Endometrial microvascular endothelial cells (primary cell): ENCODE measurements around the gene KNOP1. TPM values are rescaled to one million over a fixed set of nuclear protein-coding genes. Genes with fewer than 3 reads are reported as not detected.

Experiments used
- in situ Hi-C: cut with HindIII; loops from 2 replicates; pipeline ENCODE4 v1.10.0; 2017; ENCODE audit warnings: low sequenced_read_pairs, low pct_unique_long_range_greater_than_20kb; ENCODE audit errors: inconsistent ontology term
- total RNA-seq: library from RNA; depleted of rRNA; stranded (reverse); fragments of >200 nt; gene quantifications from one replicate; pipeline ENCODE4 v1.2.3, GENCODE V29; 2015; ENCODE audit errors: inconsistent ontology term

The KNOP1 gene
- total RNA-seq, 1 donor from 2014 or later, result 14.2 TPM

DNA sequence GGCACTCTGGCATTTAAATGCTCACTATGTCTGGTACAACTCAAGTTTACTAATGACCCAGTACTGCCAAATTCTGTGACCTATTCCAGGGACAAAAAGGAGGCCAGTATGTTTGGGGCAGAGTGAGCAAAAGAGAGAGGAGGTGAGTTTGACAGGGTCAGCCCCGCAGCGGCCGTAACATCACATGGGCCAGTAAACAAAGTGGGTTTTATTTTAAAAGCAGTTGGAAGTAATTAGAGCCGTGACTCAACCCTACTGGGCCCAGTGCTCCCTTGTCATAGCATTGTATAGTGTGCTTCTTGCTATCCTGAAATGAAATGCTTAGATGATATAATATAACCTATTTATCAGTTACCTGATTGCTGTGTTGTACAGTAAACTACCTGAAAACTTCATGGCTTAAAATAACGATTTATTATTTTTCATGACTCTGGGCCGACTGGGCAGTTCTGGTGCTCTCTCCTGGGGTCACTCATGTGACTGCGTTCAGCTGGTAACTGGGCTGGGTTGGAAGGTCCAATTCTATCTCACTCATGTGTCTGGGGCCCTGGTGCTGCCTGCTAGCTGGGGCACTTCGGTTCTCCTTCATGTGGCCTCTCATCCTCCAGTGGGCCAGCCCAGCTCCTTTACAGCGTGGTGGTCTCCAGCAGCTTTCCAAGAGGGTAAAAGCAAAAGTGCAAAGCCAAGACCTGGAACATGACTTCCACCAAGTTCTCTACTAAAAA, 27.4 kb upstream of the KNOP1 start:
- in situ Hi-C loops, result no loop called here

DNA sequence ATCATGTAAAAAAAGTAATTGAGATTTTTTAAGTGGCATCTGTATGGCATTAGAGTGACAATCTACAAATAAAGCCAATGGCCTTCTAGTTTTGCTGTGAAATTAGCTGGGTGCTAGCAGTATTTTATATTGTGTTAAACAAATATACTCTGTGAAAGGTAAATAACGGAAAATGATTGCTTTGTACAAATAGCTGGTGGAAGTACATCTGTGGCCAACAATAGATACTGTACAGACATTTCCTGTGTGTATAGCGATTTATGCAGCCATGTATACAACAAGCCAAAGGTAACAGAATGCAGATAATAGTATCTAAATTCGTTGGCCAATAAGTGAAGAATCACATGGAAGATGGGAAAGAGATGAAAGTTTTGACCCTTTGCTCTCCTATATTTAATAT, 26.6 kb upstream of the KNOP1 start:
- in situ Hi-C loops, result no loop called here

DNA sequence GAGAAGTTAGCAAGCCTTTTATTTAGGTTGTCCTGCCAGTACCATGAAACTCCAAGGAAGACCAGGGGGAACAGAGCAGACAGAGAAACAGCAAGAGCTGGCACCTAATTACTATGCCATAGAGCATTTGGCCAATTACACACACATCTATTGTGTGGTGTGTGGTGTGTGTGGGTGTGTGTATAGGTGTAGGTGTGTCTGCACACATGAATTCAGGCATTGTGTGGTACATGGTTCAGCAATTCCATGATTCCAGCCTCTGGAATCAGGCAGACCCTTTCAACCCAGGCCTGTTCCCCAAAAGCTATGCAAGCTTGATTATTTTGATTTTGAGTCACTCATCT, 25.8 kb upstream of the KNOP1 start:
- in situ Hi-C loops, result no loop called here

DNA sequence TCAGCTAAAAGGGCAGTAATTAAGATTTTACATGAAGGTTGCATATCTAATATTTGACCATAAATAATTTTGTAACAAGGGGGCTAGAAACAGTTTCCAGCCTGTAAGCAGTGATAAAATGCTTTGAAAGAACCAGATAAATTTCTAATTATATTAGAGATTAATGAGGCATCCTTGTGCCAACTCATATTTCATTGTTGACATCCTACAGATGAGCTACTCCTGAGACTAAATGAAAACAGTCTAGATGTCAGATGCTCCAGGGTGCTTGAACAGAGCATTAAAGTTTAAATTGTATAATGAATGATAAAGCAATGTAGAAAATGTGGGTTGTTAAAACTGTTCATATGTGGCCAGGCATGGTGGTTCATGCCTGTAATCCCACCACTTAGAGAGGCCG, 23.3 kb upstream of the KNOP1 start:
- in situ Hi-C loops, result no loop called here

DNA sequence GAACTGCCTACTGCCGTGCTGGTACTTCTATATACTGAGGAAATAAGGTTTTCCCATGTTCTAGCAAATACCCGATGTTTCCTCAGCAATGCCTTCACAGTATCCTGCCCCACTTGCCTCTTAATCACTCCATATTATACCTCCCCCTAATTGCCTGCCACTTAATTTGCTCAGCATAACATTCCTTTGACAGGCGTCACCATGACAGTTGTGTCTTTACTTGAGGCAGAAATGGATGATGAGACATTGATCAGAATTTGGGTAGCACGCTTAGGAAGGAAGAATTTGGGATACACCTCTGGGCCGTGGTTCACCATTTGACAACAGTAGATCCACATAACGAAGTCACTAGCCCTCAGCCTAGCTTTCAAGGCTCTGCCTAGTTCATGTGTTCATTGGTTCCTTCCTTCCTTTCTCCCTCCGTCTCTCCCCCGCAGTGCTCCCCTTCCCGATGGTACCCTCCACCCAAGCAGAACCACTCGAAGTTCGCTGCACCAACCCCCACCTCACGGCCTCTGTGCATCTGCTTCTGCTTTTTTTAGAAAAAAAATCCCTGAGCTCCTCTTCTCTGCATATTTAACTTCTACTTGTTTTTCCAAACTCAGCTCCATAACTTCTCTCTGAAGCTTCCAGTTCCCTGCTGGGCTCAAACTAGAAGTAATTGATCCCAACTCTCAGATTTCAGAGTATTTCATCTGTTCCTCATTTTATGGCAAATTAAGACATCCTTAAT, 19.4 kb upstream of the KNOP1 start:
- in situ Hi-C loops, result no loop called here

DNA sequence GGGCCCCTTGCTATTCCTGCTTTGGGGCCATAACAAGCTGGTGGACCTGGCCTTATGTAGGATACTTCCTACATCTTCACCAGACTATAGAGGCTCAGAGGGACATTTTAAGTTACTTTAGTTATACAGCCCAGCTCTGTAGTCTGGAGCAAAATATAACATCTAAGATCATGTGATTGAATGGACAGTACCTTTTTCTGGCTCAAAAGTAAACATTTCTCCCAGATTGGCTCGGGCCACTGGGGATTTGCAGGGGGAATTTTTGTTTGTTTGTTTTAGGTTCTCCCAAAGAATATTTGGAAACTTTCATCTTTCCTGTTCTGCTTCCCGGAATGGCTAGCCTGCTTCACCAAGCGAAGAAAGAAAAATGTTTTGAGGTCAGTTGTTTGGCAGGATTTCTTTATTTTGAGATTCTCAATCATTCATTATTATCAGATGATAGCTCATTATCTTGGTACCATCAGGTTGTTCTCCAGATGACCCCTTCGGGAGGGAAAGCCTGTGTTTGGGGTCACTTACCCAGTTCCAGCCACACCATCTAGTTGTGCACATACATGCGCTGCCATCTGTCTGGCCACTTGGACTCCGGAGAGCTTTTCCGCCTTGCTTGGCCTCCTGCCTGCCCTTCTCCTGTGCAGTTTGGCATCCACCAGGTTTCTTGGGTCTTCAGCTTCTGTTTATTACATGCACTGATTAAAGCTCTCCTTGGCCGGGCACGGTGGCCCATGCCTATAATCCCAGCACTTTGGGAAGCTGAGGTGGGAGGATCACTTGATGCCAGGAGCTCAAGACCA, 17.2 kb upstream of the KNOP1 start:
- in situ Hi-C loops, result no loop called here

DNA sequence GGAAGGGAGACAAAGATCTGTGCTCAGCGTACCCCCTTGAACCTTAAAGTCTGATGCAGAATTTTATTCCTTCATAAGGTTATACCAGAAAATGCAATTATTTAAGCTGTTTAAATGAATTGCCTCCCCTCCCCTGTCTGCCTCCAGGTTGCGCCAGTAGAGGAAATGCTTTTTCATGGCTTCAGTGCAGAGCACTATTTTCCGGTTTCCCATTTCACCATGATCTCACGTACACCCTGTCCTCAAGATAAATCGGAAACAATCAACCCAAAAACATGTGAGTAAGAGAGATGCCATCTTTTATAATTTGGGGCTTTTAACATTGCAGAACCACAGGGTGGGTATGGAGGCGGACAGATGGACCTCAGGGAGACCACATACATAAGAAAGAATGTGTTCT, 15.5 kb upstream of the KNOP1 start:
- in situ Hi-C loops, result no loop called here

DNA sequence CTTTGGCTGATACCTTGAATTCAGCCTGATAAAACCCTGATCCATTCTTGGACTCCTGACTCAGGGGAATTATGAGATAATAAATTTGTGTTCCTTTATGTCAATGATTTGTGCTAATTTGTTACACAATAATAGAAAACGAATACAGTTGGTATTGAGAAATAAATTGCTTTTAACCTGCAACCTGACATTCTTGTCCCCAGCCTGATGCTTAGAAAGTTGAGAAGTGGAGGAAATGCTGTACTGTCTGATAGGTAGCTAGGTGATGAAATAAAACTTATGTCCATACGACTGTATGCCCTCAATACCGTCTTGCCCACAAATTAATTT, 10.6 kb upstream of the KNOP1 start:
- in situ Hi-C loops, result no loop called here

DNA sequence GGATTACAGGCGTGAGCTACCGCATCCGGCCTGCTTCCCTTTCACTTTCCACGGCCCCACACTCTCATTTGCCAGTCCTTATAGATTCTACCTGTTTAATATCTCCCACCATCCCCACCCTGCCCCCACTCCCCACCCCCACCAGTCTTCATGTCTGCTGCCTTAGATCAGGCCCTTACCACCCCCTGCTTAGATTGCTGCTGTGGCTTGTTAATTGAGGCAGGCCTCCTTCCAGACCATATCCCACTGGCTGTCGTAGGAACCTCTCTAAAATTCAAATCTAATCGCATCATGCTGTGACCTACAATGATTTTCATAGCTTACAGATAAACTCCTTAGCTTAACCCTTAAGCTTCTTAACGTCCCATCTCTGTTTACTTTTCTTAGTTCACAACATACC, 5.0 kb upstream of the KNOP1 start:
- in situ Hi-C loops, result loop anchor here (25.0 kb wide), 1 partner anchor 164 kb away; the partner anchor contains the start of gene GPRC5B

DNA sequence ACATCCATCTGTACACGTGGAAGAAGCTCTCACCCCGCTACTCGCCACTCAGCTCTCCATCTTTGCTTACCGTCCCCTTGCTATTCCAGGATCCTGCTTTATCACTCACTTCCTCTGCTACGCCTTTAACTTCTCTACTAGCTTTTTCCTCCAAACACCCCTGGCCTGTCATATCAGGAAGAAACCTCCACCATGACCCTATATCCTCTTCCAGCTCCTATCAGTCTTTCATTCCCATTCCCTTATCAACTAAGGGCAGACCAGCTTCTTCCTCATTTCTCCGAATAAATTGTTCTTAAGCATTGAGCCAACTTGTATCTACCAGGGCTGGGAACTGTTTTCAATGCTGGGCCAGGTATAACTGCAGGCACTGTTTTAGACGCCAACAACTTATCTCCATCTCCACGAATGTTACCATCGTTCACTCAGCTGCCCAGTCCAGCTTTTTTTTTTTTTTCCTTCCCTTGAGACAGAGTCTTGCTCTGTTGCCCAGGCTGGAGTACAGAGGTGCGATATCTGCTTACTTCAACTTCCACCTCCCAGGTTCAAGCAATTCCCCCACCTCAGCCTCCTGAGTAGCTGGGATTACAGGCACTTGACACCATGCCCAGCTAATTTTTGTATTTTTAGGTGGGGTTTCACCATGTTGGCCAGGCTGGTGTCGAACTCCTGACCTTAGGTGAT, 4.4 kb upstream of the KNOP1 start:
- in situ Hi-C loops, result loop anchor here (25.0 kb wide), 1 partner anchor 165 kb away; the partner anchor contains the start of gene GPRC5B

DNA sequence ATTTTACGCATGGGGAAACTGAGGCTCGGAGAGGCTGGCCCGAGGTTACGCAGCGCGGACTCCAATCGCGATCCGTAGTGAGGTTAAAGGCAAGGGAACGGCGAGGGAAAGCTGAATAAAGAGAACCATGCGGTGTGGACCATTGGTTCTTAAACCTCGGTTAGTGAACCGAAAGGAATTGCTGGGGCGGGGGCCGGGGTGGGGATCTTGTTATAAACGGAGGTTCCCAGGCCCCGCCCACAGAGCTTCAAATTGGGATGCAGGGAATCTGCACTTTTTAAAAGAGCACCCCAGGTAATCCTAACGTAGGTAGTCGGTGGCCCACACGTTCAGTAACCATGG, 568 bp upstream of the KNOP1 start:
- in situ Hi-C loops, result loop anchor here (25.0 kb wide), 1 partner anchor 169 kb away; the partner anchor contains the start of gene GPRC5B

DNA sequence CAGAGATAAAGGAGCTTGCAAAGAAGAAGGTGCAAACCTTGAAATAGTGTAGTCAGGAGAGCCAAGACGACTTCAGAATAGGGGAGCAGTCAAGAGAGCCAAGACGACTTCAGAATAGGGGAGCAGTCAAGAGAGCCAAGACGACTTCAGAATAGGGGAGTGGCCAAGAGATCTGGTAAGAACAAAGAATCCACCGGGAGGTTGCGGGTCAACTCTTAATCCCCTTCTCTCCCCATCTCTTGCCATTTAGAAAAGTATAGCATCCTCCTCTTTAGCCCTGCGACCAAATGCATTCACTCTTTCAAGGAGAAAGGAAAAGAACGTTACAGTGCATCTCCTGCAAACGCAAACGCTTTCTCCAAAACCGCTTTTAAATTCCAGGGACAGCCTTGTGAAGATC, 713 bp downstream of the KNOP1 start:
- in situ Hi-C loops, result loop anchor here (25.0 kb wide), 1 partner anchor 170 kb away; the partner anchor contains the start of gene GPRC5B

DNA sequence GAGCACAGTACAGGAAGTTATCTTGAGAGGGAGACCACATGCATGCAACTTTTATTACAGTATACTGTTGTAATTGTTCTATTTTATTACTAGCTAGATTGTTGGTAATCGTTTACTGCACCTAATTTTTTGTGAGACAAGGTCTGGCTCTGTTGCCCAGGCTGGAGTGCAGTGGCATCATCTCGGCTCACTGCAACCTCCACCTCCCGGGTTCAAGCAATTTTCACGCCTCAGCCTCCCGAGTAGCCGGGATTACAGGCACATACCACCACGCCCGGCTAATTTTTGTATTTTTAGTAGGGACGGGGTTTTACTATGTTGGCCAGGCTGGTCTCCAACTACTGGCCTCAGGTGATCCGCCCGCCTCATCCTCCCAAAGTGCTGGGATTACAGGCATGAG, 1.3 kb downstream of the KNOP1 start:
- in situ Hi-C loops, result loop anchor here (25.0 kb wide), 1 partner anchor 171 kb away; the partner anchor contains the start of gene GPRC5B

DNA sequence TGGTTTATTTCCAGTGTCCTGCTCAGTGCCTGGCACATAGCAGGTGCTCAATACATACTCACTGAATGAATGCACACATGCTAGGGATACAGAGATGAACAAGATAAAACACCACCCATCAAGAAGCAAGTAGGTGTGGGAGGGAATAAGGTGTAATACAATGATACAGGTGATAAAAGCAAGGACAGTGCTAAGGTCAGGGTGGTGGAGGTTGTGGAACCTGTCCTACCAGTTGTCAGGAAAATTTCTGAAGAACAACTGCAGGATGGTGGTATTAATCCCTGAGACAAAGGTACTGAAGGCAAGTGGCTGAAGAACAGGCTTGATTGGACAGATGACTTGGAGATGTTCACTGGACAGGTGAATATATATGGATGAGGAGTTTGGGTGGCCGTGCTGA, 1.8 kb downstream of the KNOP1 start:
- in situ Hi-C loops, result loop anchor here (25.0 kb wide), 1 partner anchor 171 kb away; the partner anchor contains the start of gene GPRC5B

DNA sequence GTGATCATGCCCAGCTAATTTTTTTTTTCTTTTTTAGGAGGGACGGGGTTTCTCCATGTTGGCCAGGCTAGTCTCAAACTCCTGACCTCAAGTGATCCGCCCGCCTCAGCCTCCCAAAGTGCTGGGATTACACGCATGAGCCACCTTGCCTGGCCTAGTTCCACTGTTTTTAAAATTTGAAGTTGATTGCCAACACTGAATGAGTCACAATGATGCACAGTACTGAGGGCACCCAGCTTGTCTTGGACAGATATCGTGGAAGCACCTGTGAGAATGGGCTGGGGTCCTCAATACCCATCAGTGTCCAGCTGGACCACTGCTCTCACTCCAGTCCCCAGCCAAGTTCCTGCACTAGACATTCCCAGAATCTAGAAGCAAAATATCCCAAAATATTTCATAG, 2.5 kb downstream of the KNOP1 start:
- in situ Hi-C loops, result loop anchor here (25.0 kb wide), 1 partner anchor 172 kb away; the partner anchor contains the start of gene GPRC5B

DNA sequence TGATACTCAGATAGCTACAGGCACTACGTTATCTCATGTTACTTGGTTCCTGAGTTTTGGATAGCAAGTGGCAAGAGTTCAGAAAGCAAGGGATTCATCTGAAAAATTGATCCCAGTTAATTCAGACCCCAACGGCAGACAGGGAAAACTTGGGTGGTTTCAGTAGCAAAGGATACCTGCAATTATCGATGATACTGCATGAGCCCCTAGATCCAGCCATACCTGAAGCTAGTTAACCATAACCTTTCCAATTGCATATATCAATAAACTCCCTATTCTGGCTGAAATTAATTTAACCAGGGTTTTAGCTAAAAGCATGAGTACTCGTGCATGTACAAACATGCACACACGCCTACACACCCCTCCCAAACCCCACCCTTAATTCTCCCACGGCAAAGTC, 4.3 kb downstream of the KNOP1 start:
- in situ Hi-C loops, result loop anchor here (25.0 kb wide), 1 partner anchor 174 kb away; the partner anchor contains the start of gene GPRC5B

DNA sequence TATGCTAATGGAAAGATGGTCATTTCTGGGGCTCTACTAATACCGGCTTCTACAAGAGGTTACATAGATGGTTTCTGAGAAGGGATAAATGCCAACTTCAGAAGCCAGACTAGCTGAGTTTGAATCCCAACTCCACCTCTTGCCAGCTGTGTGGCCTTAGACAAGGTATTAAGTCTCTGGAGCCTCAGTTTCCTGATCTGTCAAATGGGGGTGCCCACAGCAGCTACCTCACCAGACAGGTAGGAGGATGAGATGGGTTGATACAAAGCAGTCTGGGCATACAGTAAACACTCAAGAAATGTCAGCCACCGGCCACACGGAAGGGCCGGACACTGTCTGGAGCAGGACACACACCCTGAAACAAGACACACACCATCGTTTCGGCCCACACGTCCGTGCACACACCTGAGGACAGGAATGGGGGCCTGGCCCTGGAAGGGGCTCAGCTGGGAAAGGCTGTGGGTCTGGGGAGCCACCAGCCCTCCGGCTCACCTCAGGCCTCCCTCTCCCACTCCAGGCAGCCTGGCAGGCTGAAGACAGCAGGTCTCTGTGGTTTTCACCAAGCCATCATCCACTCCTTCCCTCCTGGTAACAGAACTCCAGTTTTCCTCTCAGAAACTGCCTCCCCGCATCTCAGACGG, 5.5 kb downstream of the KNOP1 start:
- in situ Hi-C loops, result loop anchor here (25.0 kb wide), 1 partner anchor 175 kb away; the partner anchor contains the start of gene GPRC5B

DNA sequence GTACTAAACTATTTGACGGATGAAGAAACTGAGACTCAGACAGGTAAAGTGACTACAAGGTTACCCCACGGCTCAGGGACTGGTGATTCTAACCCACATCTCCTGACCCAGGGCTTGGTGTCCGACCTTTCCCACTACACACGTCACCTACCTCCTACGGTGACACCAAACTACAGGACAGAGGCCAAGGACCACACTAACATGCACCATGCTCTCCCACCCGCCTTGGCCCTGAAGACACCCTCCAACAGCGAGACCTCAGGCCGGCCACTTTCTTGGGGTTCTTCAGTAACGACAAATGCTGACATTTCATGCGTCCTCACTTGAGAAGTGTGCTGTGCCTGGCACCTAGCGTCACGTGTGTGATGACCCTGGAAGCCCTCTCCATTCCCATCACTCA, 6.4 kb downstream of the KNOP1 start:
- in situ Hi-C loops, result loop anchor here (25.0 kb wide), 1 partner anchor 176 kb away; the partner anchor contains the start of gene GPRC5B
